NCI-H2029 (cell line): ENCODE measurements around the gene ALDH1A3.

ENCODE experiments used
- DNase-seq: peaks from one replicate; lab custom pipeline; 2025; lab: John Stamatoyannopoulos, UW

ALDH1A3 gene

DNA sequence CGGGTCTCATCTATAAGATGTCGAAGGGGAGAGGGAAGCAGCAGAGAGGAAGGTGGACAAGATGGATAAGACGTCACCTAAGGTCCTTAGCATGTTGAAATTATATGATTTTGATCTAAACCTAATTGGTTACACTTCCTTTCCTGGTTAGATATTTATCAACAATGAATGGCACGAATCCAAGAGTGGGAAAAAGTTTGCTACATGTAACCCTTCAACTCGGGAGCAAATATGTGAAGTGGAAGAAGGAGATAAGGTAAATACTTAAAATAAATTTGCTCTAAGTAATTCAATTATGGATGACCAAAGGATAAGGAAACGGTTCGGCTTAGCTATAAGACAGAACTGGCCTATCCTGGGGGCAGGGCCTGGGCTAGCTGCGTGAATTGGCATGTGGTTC, 5.5 kb downstream of the ALDH1A3 start:
- no peak for DNase-seq

DNA sequence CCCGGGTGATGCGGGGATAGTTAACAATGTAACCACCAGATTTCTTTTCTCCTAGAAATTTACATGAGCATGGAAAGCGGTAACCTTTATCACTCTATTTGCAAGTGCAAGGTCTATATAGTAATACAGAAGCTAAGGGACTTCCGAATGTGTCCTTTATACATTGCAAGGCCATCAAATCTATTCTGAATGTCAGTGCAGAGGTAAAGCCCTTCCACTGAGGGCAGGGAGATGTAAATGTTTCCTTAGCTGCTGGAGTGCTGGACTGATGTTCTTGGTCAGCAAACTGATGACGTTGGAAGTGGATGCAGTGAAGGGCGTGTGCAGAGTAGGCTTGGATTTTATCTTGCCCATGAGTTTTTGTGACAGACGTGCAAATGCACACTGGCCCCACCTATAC, 6.2 kb downstream of the ALDH1A3 start:
- no peak for DNase-seq

DNA sequence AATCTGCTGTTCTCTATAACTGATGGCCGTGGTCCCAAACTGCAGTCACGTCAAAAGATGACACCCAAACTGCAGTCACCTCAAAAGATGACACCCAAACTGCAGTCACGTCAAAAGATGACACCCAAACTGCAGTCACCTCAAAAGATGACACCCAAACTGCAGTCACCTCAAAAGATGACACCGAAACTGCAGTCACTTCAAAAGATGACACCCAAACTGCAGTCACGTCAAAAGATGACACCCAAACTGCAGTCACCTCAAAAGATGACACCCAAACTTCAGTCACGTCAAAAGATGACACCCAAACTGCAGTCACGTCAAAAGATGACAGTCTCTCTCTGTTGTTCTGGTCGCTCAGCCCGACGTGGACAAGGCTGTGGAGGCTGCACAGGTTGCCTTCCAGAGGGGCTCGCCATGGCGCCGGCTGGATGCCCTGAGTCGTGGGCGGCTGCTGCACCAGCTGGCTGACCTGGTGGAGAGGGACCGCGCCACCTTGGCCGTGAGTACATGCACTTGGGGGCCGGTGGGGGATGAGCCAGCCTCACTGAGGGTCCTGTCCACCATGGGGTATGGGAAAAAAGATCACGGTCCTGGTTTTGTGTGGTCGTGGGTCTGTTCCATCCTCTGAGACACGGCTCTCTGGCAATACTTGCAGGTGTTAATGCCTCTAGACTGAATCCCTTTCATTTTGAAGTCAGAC, 7.7 kb downstream of the ALDH1A3 start:
- no peak for DNase-seq

DNA sequence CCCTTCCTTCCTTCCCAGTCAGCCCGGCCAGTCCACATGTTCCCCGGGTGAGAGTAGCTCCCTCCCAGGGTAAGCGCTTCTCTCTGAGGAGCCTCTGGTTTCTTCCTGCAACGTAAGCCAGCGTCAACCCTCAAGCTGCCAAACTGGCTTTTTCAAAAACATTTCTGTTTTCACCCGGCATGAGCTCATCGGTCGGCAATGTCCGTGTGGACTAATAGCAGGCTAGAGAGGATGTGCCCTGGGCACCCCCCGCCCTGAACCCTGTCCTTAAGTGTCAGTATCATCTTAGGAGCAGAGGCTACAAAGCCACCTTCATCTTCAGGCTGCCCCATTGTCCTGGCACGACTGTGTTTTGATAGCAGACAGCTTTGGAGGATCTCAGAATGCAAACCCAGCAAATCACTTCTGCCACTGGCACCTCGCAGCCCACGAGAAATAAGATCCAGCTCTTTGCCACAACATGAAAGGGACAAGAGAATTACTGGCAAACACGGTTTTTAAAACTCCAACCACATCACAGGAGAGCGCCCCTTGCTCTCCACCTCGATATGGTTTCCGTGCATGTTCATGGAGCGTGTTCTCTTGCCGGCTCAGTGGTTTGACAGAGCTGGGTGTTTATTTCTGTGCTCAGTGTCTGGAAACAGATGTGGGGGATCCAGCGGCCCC, 9.9 kb downstream of the ALDH1A3 start:
- DNase-seq, result no peak

DNA sequence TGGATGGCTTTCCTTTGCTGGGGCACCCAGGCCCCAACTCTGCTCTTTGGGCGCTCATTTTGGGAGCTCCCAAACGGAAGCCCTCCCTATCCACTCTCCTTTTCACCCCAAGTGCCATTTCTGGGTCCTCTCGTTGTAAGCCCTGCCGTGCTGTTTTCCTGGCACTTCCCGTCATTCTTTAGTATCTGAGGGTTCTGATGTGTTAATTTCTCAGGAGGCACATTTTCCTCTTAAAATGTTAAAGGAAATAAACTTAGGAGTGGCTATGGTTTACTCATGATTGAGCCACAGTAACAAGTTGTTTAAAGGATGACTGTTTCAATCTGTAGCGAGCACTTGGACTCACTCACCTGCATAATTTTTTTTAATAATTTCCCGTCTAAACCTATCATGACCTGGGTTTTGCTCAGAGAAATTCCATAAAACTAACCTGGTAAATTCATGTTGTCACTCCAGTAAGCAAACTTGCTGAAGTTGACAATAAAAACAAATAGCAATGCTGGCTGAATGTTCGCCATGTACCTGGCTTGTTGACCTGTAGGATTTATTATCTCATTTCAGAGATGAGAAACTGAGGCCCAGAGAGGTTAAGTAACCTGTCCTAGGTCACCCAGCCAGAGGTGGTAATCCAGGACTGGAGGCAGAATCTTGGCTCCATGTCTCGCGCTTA, 10.6 kb downstream of the ALDH1A3 start:
- DNase-seq, result no peak

DNA sequence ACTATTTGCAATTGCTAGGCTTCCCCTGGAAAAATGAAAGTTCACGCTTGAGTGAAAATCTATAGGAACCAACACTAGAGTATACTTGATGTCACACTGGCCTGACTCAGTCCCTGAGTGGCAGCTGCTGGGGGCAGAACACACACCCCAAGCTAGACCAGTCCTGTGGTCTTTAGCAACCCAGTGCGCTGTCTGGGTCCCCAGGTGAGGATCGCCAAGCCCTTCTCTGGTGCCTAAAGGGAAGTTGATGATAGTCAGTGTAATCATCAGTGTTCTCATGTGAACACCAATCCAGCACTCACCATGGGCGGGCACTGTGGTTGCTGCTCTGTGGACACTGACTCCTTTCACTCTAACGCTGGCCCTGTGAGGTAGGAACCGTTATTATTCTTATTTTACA, 11.2 kb downstream of the ALDH1A3 start:
- DNase-seq, result no peak

DNA sequence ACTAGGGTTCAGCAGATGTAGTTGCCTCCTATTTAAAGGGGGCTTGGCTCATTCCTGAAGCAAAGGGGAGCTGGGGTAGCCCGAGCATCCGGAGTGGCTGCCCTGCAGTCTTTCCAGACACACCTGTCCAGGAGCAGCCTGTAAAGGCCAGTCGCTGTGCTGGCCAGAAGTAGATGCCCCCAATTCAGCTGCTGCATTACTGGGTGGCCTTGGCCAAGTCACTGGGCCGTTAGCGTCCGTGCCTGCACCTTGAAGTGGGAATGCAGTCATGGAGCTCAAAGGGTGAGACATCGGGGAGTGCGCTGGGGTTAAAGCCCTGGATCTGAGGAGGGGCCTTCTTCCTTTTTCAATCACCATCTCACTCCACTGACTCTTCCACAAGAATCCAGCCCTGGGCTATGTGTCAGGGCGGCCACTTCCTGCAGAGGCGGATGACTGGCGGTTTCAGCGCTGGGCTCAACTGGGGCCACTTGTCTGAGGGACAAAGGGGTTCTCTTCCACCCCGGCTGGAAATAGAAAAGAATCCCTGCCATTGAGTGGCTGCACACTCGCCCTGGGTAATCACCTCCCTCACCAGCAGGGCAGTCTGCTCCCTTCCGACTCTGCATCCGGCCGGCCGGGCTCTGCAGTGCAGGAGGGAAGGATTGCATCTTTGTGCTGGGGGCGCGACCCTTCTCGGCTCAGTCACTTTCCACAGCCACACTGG, 11.8 kb downstream of the ALDH1A3 start:
- no peak for DNase-seq

DNA sequence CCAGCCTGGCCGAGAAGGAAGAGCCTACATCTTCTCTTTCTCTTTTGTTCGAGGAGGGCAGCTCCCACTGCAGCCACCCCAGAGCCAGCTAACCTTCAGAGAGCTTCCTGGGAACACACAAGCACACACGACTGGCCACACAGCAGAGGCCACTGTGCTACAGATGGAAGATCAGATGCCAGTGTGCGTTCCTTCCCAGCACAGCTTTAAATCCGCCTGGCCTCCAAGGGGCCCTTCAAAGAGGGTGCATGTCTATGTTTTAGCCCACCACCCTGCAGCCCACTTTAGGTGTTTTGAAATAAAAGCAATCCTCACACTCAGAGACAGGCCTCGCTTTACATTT, 12.4 kb downstream of the ALDH1A3 start:
- DNase-seq, result no peak

DNA sequence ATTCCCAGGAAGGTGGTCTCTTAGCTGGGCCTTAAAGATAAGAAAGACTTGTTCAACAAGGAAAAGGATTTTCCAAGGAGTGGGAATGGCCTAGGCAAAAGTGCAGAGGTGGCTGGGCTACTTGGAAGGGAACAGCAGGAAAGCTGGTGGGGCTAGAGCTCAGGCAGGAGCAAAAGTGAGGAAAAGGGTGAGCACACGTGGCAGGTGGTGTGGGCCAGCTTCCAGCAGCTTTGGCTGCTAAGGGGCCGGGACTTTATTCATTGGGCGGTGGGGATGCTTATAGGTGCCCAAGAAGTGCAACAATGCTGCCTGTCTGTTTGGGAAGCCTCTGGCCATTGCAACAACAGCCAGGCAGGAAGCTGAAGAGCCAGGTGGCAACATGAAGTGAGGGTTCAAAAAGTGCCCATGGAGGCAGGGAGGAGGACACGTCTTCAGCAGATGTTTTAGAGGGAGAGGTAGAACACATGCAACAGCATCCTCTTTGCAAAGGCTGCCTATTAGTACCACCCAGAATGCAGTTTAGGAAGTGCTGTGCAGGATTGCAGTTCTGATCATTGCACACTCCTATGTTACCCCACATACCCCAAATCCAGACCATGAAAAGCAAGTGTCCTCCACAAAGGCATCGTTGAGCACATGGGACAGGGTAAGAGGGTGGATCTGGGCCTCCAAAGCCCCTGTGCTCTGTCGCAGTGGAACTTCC, 13.8 kb downstream of the ALDH1A3 start:
- DNase-seq, result no peak

DNA sequence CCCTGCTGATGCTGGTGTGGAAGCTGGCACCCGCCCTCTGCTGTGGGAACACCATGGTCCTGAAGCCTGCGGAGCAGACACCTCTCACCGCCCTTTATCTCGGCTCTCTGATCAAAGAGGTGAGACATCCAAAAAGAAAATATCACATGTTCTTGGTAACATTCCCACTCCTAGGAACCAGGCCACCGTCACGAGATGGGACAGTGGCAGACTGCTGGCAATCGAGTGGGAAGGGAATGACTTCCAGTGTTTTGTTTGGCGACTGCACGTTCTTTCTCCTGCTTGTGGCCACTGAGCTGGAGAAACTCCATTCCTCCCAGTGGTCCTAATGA, 14.3 kb downstream of the ALDH1A3 start:
- no peak for DNase-seq

DNA sequence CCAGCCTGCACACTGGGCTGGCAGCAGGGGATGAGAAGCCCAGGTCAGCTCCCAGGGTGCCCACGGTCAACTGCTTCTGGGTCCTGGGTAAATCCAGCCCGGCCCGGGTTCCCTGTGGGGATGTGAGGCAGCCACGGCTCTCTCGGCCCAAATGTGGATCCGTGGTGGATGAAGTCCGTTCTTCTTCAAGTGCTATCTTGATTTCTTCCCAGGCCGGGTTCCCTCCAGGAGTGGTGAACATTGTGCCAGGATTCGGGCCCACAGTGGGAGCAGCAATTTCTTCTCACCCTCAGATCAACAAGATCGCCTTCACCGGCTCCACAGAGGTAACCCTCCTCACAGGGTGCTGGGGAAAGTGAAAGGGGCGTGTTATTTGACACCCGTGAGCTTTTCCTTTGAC, 16.1 kb downstream of the ALDH1A3 start:
- no peak for DNase-seq

DNA sequence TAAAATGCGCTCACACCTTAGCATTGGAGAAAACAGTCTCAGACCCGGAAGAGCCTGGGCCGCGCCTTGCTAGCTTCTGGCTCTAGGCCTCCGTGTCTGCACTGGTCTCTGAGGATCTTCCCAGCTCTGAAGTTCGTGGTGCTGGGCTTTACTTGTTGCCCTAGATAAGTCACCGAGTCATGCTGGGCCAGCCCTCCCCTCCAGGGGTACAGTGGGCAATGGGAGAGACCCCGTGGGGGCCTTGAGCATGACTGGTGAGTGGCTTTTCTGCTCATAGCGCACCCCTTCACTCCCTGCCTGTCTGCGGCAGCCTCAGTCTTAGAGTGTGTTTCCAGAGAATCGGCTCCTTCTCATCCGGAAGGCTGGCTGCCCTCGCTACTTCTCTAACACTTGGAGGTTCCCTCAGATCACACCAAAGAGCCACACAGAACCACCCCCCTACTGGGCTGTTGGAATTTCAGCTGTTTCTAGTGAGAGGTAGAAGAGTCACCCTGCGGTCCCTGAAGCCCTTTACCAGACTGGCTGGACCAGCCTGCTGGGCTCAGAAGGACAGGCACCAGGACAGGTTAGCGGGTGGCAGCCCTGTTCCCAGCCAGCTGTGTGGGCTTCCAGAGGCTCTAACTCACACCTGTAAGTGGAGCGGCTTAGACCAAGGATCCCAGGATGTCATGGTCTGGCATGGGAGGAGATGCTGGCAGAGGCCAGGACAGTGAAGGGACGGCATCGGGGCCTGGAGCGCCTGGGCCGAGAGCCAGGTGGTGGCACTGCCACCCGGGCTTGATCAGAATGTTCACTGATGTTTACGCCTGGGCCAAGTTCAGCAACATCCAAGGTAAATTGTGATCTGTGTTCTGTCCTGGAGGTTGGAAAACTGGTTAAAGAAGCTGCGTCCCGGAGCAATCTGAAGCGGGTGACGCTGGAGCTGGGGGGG, 17.9 kb downstream of the ALDH1A3 start:
- DNase-seq, result no peak

DNA sequence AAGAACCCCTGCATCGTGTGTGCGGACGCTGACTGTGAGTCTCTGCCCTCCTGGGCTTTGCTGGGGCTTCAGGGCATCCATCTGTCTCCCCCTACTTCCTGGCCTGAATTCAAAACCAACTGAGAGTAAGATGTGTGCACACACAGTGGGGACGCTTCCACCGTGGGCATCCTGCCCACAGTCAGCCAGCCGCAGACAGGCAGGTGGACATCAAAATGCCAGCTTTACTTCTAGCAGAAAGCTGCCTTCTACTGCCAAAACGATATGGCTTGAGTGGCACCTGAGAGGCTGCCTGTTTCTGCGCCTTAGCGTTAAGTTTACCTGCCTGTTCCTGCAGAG, 18.5 kb downstream of the ALDH1A3 start:
- DNase-seq, result no peak

DNA sequence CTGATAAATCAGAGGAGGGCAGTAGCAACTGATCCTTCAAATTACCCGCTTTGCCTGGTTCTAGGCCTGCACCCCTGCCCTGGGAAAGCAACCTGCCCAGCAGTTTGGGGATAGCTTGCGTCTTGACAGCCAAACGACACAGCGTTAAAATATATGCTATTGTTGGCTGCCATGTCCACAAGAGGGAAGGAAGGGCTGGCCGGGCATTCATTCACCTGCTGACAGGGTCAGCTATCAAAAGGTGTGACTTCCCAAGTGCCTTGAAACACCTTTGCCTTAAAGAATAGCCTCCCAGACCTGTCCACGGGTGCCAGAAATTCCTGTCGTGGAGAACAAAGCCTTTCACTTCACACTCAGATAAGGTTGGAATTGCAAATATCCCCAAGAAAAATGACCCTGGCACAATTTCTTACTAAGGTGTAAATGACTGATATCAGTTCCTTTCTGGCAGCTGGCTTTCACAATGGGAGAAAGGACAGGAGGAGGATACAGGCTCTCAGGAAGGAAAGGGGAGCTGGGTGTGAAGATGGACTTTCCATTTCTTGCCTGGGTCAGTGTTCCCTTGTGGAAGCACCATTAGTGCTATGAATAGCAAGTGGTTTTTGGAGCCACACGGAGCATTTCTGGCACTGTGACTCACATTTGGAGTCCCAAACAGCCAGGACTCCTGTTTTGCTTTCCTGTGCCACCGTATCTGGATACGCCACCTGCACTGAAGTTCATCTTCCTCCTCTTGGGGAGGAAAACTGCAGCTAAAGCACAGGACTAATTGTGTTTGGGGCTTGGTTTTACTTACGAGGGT, 19.2 kb downstream of the ALDH1A3 start:
- DNase-seq, result no peak

DNA sequence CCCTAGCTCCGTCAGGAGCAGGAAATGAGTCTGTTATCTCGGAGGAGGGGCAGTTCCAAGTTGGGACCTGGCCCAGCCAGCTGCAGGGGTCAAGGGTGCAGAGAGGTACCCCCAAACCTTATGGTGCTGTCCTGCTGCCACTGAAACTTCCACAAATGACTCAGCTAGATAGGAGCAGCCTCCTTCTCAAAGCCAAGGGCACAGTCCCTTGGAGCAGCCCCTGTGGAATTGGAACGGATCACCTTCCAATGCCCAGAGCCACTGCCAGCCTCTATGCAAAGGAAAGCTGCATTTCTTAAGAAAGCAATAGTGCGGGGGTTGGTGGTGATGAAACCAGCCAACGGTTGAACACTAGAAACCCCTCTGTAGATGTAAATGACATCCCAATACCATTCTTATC, 20.0 kb downstream of the ALDH1A3 start:
- no peak for DNase-seq

DNA sequence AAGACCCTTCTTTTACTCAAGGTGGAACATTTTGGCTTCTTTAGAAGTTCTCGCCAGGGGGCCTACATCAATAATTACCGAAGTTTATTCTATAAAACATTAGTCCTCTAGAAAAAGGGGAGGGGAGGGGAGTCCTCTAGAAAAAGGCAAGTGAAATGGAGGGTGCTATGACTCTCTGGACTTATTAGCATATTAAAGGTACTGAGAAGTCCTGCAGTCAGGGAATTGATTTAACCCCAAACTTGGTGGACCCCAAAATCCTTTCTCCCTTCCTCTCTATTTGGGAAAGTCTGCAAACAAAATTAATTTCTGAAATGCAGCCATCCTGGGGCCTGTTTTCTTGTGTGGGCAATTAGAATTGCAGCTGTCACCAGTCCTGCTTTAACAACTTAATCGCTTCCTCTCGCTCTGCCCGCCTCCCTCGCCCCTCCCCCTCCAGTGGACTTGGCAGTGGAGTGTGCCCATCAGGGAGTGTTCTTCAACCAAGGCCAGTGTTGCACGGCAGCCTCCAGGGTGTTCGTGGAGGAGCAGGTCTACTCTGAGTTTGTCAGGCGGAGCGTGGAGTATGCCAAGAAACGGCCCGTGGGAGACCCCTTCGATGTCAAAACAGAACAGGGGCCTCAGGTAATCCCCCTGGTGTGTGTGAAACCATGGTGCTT, 20.6 kb downstream of the ALDH1A3 start:
- no peak for DNase-seq

DNA sequence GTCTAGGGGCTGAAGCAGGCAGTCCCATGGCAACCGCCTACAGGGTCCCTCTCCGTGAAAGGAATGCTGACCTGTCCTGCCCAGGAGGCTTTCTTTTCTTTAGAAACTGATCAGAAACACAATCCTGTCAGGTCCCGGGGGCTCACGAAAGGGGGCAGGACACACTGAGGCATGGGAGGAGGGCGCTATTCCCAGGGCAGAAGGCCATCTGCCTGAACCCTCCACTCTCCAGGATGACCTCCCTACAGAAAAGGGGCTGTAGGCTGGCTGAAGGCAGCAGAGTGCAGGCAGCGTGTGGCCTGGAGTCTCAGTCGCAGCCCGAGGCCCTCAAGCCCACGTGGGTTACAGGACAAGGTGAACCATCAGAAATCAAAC, 21.2 kb downstream of the ALDH1A3 start:
- no peak for DNase-seq

DNA sequence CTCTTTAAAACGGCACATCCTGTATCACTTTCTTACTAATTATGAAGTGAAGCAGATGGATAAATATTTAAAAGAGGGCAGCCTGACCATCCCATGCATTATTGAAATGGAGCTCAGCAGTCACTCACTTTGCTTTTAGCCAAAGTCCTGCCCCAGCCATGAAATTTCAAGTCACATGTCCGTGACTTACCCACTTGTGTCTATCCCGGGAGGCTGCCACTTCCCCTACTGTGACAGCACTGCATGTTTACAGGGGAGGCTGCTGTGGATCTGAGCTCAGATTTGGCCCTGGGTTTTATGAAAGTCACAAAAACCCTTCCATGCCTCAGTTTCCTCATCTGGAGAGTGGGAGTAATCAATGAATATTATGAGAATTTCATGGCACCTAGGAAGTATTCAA, 21.7 kb downstream of the ALDH1A3 start:
- no peak for DNase-seq

DNA sequence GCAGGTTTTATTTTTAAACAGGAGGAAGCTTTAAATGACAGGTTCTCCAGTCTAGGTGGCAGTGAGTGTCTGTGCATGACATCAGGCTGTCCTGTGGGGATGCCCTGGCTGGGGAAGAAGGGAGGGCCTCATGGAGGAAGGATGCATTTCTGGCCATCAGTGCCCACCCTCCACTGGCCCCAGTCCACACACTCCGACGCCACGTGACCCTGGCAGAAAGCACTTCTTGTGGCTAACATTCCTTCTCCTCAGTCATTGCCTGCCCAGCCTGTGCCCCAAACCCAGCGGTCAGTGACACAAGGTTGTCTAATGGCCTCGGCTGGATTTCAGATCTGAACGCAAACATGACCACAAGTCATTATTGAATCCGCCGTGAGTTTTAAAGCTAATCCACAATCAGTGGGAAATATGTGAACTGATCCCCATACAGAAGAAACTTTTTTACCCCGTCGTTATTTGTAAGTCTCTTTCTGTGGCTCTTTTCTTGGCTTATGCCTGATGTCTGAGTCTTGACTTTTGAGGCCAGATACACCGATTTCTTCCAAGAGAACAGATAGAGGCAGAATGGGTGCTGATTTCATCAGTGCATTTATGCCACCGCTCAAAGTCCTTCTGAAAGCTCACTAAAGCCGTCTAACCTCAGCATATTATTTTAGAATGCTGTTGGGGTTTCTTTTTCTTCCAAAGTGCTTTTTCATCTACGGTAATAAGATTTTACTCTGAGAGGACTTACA, 22.2 kb downstream of the ALDH1A3 start:
- no peak for DNase-seq
